PFSK-1 (cell line): ENCODE data around the gene FABP3.

ENCODE experiments used
- SIN3A ChIP-seq: IDR thresholded peaks from 2 replicates; pipeline ENCODE4 v1.6.1; 2012; ENCODE audit warnings: mild to moderate bottlenecking, low read length, moderate library complexity, borderline replicate concordance; ENCODE audit not compliant: insufficient read depth
- TF ChIP-seq, protein P1 (sequence below), 2 experiments: IDR thresholded peaks; 2 replicates each; pipeline versions ENCODE4 v1.6.1 to v1.8.0; 2011 to 2012; ENCODE audit warnings: low read depth in 2 of 2, low read length in 2 of 2, control low read depth in 1 of 2, inconsistent platforms in 1 of 2, mild to moderate bottlenecking in 1 of 2, moderate library complexity in 1 of 2; ENCODE audit not compliant: insufficient read depth in 1 of 2

DNA sequence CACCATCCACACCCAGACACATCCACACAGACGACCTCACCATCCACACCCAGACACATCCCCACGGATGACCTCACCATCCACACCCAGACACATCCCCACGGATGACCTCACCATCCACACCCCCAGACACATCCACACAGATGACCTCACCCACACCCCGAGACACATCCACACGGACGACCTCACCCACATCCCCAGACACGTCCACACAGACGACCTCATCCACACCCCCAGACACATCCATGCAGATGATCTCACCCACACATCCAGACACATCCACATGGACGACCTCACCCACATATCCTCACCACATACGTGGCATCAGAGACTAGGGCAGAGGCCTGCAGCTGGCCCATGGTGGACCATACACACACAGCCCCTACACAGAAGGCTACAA lies 14.7 kb upstream of the FABP3 start:
- TF ChIP-seq, protein P1, sequence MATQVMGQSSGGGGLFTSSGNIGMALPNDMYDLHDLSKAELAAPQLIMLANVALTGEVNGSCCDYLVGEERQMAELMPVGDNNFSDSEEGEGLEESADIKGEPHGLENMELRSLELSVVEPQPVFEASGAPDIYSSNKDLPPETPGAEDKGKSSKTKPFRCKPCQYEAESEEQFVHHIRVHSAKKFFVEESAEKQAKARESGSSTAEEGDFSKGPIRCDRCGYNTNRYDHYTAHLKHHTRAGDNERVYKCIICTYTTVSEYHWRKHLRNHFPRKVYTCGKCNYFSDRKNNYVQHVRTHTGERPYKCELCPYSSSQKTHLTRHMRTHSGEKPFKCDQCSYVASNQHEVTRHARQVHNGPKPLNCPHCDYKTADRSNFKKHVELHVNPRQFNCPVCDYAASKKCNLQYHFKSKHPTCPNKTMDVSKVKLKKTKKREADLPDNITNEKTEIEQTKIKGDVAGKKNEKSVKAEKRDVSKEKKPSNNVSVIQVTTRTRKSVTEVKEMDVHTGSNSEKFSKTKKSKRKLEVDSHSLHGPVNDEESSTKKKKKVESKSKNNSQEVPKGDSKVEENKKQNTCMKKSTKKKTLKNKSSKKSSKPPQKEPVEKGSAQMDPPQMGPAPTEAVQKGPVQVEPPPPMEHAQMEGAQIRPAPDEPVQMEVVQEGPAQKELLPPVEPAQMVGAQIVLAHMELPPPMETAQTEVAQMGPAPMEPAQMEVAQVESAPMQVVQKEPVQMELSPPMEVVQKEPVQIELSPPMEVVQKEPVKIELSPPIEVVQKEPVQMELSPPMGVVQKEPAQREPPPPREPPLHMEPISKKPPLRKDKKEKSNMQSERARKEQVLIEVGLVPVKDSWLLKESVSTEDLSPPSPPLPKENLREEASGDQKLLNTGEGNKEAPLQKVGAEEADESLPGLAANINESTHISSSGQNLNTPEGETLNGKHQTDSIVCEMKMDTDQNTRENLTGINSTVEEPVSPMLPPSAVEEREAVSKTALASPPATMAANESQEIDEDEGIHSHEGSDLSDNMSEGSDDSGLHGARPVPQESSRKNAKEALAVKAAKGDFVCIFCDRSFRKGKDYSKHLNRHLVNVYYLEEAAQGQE (IDR thresholded peaks at IDR 0.05; ENCODE audit: insufficient read depth in 1 of 2, low read depth in 2 of 2, low read length in 2 of 2), result no peak
- TF ChIP-seq SIN3A, result no peak
